CD4-positive, alpha-beta T cell (primary cell): Measurements from ENCODE around the gene POC1B. TPM values are rescaled to one million over a fixed set of nuclear protein-coding genes. Genes with fewer than 3 reads are reported as not detected.

Experiments
- ATAC-seq: fragments of 200-7000 bp; cut with Tn5 transposase; one replicate; pipeline ENCODE4 v1.10.0; 2022; ENCODE audit warnings: mild to moderate bottlenecking; ENCODE audit not compliant: poor library complexity
- CTCF ChIA-PET: fragments of 350-600 bp; sonication (Branson Sonifier 250); formaldehyde crosslinking; loops from one replicate; lab custom pipeline; 2021; ENCODE audit warnings: antibody characterized with exemption, inconsistent platforms; lab: Charles Lee
- POLR2A ChIA-PET: fragments of 350-600 bp; sonication (Branson Sonifier 250); formaldehyde crosslinking; loops from one replicate; lab custom pipeline; 2021; ENCODE audit warnings: antibody characterized with exemption, inconsistent platforms; lab: Charles Lee
- DNase-seq, 14 experiments: peaks; one replicate each; pipeline ENCODE4 v3.0.0-alpha.2; 2013 to 2020; ENCODE audit warnings: mixed read lengths in 2 of 14
- H3K27ac ChIP-seq, 2 donors: one replicate each; pipeline versions ENCODE4 v1.5.1 to v1.7.0; 2013; ENCODE audit warnings: low read length in 2 of 2, low read depth in 1 of 2, mild to moderate bottlenecking in 1 of 2
- H3K27me3 ChIP-seq, 2 experiments: 1 replicate in 1 of 2; 2 replicates in 1 of 2; pipeline versions ENCODE4 v1.6.1 to v1.7.0; 2013; ENCODE audit warnings: low read length in 2 of 2, control low read depth in 1 of 2, mild to moderate bottlenecking in 1 of 2, moderate library complexity in 1 of 2; ENCODE audit not compliant: insufficient read depth in 2 of 2, control insufficient read depth in 1 of 2
- H3K36me3 ChIP-seq: one replicate; pipeline ENCODE4 v1.6.1; 2013; ENCODE audit warnings: low read length, control low read depth; ENCODE audit not compliant: insufficient read depth
- H3K4me1 ChIP-seq: one replicate; pipeline ENCODE4 v1.6.1; 2013; ENCODE audit warnings: low read length, control low read depth; ENCODE audit not compliant: insufficient read depth
- H3K4me3 ChIP-seq: one replicate; pipeline ENCODE4 v1.5.1; 2013; ENCODE audit warnings: mild to moderate bottlenecking, low read length, moderate library complexity
- H3K9me3 ChIP-seq, 2 experiments: 1 replicate in 1 of 2; 2 replicates in 1 of 2; pipeline versions ENCODE4 v1.6.1 to v1.7.0; 2013; ENCODE audit warnings: low read length in 2 of 2, mild to moderate bottlenecking in 2 of 2, control low read depth in 1 of 2, moderate library complexity in 1 of 2; ENCODE audit not compliant: control insufficient read depth in 1 of 2, insufficient read depth in 1 of 2
- H3K27ac Mint-ChIP-seq: one replicate; pipeline ENCODE4 v1.8.0; 2020; ENCODE audit warnings: mixed read lengths
- H3K27me3 Mint-ChIP-seq: one replicate; pipeline ENCODE4 v1.8.0; 2021; ENCODE audit warnings: mixed read lengths
- H3K36me3 Mint-ChIP-seq: one replicate; pipeline ENCODE4 v1.8.0; 2021; ENCODE audit warnings: low read depth, mixed read lengths
- H3K4me1 Mint-ChIP-seq: one replicate; pipeline ENCODE4 v1.8.0; 2021; ENCODE audit warnings: low read depth, mixed read lengths
- H3K4me3 Mint-ChIP-seq: one replicate; pipeline ENCODE4 v1.8.0; 2020; ENCODE audit warnings: mild to moderate bottlenecking, mixed read lengths
- H3K9me3 Mint-ChIP-seq: one replicate; pipeline ENCODE4 v1.8.0; 2020; ENCODE audit warnings: mixed read lengths
- intact Hi-C, 2 experiments: fragments of 100-400 bp; cut with DNase I in 1 of 2; cut with micrococcal nuclease in 1 of 2; formaldehyde crosslinking; loops; one replicate each; pipeline versions ENCODE4 v1.15.1 to v1.9.0; 2023 to 2025; cut with DNase I, micrococcal nuclease
- polyA plus RNA-seq, 2 donors: library from polyadenylated mRNA; unstranded; fragments of 120-200 nt; gene quantifications; one replicate each; pipeline ENCODE4 v1.2.1, GENCODE V29; 2013
- total RNA-seq, 174 experiments: library from RNA in 2 of 174; stranded (reverse) in 2 of 174; gene quantifications; one replicate each; pipeline ENCODE4 v1.2.3 and lab custom pipeline; 2021 to 2026
- TF ChIP-seq, protein P1 (sequence below): fragments of 200-600 bp; IDR thresholded peaks from one replicate; pipeline ENCODE4 v1.8.0; 2022; ENCODE audit warnings: antibody characterized with exemption, mild to moderate bottlenecking

The POC1B gene
- total RNA-seq = 10 to 100 TPM; 14.9 to 16.2 TPM
- 17.7 TPM for polyA plus RNA-seq (2013, experiment 1 of 2)
- polyA plus RNA-seq (2013, experiment 2 of 2) = 20.0 TPM
- total RNA-seq (lab: John Stamatoyannopoulos, UW) = 12.3 to 51.9 (median 27.8) reads per million in 172 experiments

- Histone ChIP-seq H3K4me3 (peak within 1 kb of the TSS; percentile 85), H3K36me3 (peaks cover 7% of the 10 kb centered on the region), H3K27ac (peak within 1 kb of the TSS; percentile 80 to 84), H3K27me3 (no peaks in the 10 kb centered on the region), H3K4me1 (peaks cover 24% of the 10 kb centered on the region), H3K9me3 (no peaks in the 10 kb centered on the region)
- Mint-ChIP-seq H3K36me3 (peaks cover 33% of the 10 kb centered on the region), H3K27me3 (no peaks in the 10 kb centered on the region), H3K27ac (peak within 1 kb of the TSS; percentile 47), H3K9me3 (no peaks in the 10 kb centered on the region), H3K4me3 (peak within 1 kb of the TSS; percentile 95), H3K4me1 (peaks cover 55% of the 10 kb centered on the region)
- TF ChIP-seq, protein P1, sequence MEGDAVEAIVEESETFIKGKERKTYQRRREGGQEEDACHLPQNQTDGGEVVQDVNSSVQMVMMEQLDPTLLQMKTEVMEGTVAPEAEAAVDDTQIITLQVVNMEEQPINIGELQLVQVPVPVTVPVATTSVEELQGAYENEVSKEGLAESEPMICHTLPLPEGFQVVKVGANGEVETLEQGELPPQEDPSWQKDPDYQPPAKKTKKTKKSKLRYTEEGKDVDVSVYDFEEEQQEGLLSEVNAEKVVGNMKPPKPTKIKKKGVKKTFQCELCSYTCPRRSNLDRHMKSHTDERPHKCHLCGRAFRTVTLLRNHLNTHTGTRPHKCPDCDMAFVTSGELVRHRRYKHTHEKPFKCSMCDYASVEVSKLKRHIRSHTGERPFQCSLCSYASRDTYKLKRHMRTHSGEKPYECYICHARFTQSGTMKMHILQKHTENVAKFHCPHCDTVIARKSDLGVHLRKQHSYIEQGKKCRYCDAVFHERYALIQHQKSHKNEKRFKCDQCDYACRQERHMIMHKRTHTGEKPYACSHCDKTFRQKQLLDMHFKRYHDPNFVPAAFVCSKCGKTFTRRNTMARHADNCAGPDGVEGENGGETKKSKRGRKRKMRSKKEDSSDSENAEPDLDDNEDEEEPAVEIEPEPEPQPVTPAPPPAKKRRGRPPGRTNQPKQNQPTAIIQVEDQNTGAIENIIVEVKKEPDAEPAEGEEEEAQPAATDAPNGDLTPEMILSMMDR = no peak
- ATAC-seq = peak; percentile 66
- intact Hi-C loops = loop anchor here (1.0 to 10.0 kb wide), 6 partner anchors 19 to 1415 kb away; partner anchors contain the start of genes ATP2B1 (in 2 of the 2), CEP290 (in 2 of the 2), TMTC3 (in 2 of the 2) and DUSP6 (in 1 of the 2)
- ChIA-PET CTCF (interaction anchor here (0.7 to 3.7 kb wide), 4 partner anchors 32 to 506 kb away, joined by 3 to 13 read pairs (median 5); no protein-coding TSS in a partner anchor), POLR2A (interaction anchor here (0.6 to 4.1 kb wide), 11 partner anchors 55 to 632 kb away, joined by 3 to 25 read pairs (median 3); partner anchors contain the start of genes ATP2B1 and DUSP6)
- peak; percentile 30 to 83 (median 52) for DNase-seq
These were observed at the start of gene POC1B for GRCh38 chr12:89525824-89526770. Gene POC1B, minus strand, starts transcription at chr12:89526047. Its CDS starts 152 bp downstream, at chr12:89525895.

GRCh38 chr12:89575374-89575773, 49.5 kb upstream of the POC1B start:
- no peaks in the 10 kb centered on the region for H3K27me3 ChIP-seq
- Mint-ChIP-seq H3K4me1 (no peaks in the 10 kb centered on the region), H3K27me3 (no peaks in the 10 kb centered on the region), H3K4me3 (no peak overlapping the region), H3K27ac (no peak overlapping the region), H3K9me3 (no peaks in the 10 kb centered on the region), H3K36me3 (no peaks in the 10 kb centered on the region)
- no peak overlapping the region for H3K27ac ChIP-seq
- no peaks in the 10 kb centered on the region for H3K9me3 ChIP-seq
- no peak overlapping the region for H3K4me3 ChIP-seq
- DNase-seq (no peak), ATAC-seq (no peak)
- CTCF ChIA-PET = no interaction called here
- intact Hi-C loops = no loop called here
- no peaks in the 10 kb centered on the region for H3K4me1 ChIP-seq
- POLR2A ChIA-PET = no interaction called here
- no peaks in the 10 kb centered on the region for H3K36me3 ChIP-seq
- TF ChIP-seq, protein P1 = no peak

GRCh38 chr12:89574736-89575208, 48.9 kb upstream of the POC1B start:
- H3K4me1 Mint-ChIP-seq = no peaks in the 10 kb centered on the region
- TF ChIP-seq, protein P1 = no peak
- H3K27me3 Mint-ChIP-seq = no peaks in the 10 kb centered on the region
- Histone ChIP-seq H3K4me3 (no peak overlapping the region), H3K4me1 (no peaks in the 10 kb centered on the region), H3K27ac (no peak overlapping the region), H3K9me3 (no peaks in the 10 kb centered on the region), H3K36me3 (no peaks in the 10 kb centered on the region), H3K27me3 (no peaks in the 10 kb centered on the region)
- CTCF ChIA-PET = no interaction called here
- H3K4me3 Mint-ChIP-seq = no peak overlapping the region
- no peak overlapping the region for H3K27ac Mint-ChIP-seq
- POLR2A ChIA-PET = no interaction called here
- H3K9me3 Mint-ChIP-seq = no peaks in the 10 kb centered on the region
- no peaks in the 10 kb centered on the region for H3K36me3 Mint-ChIP-seq
- DNase-seq (no peak), ATAC-seq (no peak)
- intact Hi-C loops = no loop called here
